Measurements from ENCODE around the gene TLCD3A.

Gene TLCD3A

DNA sequence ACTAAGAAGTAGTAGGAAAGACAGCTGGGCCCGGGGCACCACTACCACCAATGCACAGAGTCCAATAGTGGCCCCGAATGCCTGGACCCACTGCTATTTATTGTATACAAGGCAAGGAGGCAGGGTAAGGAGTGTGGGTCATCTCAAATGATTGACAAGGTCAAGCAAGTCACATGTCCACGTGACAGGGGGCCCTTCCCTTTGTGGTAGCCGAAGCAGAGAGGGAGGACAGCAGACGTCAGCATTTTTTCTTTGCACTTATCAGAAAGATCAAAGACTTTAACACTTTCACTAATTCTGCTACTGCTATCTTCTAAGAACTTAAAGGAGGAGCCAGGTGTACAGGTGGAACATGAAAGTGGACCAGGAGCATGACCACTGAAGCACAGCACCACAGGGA, 24.3 kb upstream of the TLCD3A start:
- TF ChIP-seq, protein P1, sequence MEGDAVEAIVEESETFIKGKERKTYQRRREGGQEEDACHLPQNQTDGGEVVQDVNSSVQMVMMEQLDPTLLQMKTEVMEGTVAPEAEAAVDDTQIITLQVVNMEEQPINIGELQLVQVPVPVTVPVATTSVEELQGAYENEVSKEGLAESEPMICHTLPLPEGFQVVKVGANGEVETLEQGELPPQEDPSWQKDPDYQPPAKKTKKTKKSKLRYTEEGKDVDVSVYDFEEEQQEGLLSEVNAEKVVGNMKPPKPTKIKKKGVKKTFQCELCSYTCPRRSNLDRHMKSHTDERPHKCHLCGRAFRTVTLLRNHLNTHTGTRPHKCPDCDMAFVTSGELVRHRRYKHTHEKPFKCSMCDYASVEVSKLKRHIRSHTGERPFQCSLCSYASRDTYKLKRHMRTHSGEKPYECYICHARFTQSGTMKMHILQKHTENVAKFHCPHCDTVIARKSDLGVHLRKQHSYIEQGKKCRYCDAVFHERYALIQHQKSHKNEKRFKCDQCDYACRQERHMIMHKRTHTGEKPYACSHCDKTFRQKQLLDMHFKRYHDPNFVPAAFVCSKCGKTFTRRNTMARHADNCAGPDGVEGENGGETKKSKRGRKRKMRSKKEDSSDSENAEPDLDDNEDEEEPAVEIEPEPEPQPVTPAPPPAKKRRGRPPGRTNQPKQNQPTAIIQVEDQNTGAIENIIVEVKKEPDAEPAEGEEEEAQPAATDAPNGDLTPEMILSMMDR (IDR thresholded peaks at IDR 0.05; ENCODE audit: low read depth, low read length, missing control alignments): no peak
- DNase-seq (ENCODE audit: low read depth): no peak

DNA sequence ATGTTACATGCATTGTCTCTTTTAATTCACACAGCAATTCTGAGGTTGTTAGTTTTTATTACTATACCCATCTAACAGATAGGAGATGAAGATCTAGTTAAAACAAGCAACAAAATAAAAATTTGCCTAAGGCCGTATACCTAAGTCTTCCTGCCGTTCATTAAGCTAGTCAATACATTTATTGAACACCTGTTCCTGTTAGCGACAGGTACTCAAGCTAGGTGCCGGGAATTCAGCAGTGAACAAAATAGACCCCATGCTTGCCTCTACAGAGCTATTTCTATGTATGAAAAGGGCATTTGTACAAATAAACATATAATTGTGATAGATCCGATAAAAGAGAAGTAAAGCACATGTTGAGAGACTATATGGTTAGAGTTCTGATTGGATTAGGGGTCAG, 14.3 kb upstream of the TLCD3A start:
- H3K4me3 ChIP-seq (ENCODE audit: low read depth, low read length): no peak overlapping the region
- no peak for DNase-seq (ENCODE audit: low read depth)
- TF ChIP-seq, protein P1 (IDR thresholded peaks at IDR 0.05; ENCODE audit: low read depth, low read length, missing control alignments): no peak

More for the DNA sequence above, 24.3 kb upstream of the TLCD3A start:
- no peak overlapping the region for H3K4me3 ChIP-seq (ENCODE audit: low read depth, low read length)

DNA sequence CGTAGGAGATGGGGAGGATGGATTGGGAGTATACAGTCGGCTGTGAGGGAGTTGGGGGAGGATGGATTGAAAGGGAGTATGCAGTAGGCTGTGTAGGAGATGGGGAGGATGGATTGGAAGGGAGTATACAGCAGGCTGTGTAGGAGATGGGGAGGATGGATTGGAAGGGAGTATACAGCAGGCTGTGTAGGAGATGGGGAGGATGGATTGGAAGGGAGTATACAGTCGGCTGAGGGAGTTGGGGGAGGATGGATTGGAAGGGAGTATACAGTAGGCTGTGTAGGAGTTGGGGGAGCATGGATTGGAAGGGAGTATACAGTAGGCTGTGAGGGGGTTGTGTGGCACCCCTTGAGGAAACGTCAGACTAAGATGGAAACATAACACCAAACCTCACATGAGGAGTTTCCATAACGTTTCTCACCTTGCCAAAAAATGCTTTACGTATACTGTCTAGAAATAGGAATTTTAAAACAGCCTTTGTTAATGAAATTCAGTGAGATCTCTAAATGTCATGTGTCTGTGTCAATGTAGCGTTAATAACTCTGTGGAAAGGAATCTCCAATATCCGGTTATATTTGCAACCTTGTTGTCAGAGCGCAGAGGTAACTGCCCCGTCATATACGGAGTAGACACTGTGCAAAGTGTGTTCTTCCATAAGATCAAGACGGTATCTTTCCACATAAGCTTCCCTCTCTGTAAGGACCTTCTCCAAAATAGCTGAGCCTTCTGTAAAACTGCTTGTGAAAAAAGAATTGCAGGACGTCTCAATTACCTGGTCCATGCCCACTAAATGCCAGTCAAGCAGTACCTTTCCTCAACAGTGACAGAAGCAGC, 11.5 kb upstream of the TLCD3A start:
- DNase-seq (ENCODE audit: low read depth): no peak
- no peak overlapping the region for H3K4me3 ChIP-seq (ENCODE audit: low read depth, low read length)
- TF ChIP-seq, protein P1 (IDR thresholded peaks at IDR 0.05; ENCODE audit: low read depth, low read length, missing control alignments): no peak

DNA sequence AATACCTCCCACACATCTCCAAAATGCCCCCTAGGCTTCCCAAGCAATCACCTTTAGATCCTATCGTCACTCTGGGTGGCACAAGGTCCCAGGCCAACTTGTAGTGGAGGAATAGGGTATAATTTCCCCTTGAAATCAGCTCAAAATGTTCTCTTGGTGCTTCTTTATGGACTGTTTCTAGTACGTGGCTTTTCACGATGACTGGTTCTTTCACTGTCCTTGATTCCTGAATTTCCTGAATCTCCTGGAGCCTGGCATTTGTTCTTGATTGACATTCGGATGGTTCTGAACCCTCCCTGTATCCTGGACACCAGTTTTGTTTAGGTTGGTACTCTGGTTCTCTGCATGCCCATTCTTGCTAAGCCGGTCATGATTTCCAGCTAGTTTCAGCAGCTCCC, 10.9 kb upstream of the TLCD3A start:
- no peak overlapping the region for H3K4me3 ChIP-seq (ENCODE audit: low read depth, low read length)
- DNase-seq (ENCODE audit: low read depth): no peak
- TF ChIP-seq, protein P1 (IDR thresholded peaks at IDR 0.05; ENCODE audit: low read depth, low read length, missing control alignments): no peak

DNA sequence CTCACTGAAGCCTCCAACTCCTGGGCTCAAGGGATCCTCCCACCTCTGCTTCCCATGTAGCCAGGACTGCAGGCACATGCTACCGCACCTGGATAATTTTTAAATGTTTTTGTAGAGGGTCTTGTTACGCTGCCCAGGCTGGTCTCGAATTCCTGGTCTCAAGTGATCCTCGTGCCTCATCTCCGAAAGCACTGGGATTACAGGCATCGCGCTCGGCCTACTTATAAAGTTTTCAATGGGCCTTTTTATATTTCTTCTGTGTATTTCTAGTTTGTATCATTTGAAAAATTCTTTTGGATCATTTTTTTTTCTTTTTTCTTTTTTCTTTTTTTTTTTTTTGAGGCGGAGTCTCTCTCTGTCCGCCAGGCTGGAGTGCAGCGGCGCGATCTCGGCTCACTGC, 7.3 kb upstream of the TLCD3A start:
- TF ChIP-seq, protein P1 (IDR thresholded peaks at IDR 0.05; ENCODE audit: low read depth, low read length, missing control alignments): no peak
- DNase-seq (ENCODE audit: low read depth): no peak
- no peak overlapping the region for H3K4me3 ChIP-seq (ENCODE audit: low read depth, low read length)

DNA sequence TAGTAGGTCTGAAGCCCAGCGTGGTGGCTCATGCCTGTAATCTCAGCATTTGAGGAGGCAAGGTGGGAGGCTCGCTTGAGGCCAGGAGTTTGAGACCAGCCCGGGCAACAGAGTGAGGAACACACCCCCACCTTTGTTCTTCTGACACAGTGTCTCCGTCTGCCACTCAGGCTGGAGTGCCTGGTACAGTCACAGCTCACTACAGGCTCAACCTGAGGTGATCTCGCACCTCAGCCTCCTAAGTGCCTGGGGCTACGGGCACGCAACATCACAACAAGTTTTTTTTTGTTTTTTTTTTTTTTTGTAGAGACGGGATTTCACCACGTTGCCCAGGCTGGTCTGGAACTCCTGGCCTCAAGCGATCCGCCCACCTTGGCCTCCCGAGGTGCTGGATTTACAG, 6.7 kb upstream of the TLCD3A start:
- DNase-seq (ENCODE audit: low read depth): no peak
- H3K4me3 ChIP-seq (ENCODE audit: low read depth, low read length): no peak overlapping the region
- TF ChIP-seq, protein P1 (IDR thresholded peaks at IDR 0.05; ENCODE audit: low read depth, low read length, missing control alignments): no peak
